SH-SY5Y (cell line): ENCODE measurements around the gene NOX5.

Source experiments
- GATA2 ChIP-seq: IDR thresholded peaks from 2 replicates; pipeline ENCODE4 v1.6.1; 2011; ENCODE audit warnings: mild to moderate bottlenecking, low read depth, low read length
- GATA3 ChIP-seq: IDR thresholded peaks from 2 replicates; pipeline ENCODE4 v1.6.1; 2011; ENCODE audit warnings: low read depth, mild to moderate bottlenecking, low read length, moderate library complexity

DNA sequence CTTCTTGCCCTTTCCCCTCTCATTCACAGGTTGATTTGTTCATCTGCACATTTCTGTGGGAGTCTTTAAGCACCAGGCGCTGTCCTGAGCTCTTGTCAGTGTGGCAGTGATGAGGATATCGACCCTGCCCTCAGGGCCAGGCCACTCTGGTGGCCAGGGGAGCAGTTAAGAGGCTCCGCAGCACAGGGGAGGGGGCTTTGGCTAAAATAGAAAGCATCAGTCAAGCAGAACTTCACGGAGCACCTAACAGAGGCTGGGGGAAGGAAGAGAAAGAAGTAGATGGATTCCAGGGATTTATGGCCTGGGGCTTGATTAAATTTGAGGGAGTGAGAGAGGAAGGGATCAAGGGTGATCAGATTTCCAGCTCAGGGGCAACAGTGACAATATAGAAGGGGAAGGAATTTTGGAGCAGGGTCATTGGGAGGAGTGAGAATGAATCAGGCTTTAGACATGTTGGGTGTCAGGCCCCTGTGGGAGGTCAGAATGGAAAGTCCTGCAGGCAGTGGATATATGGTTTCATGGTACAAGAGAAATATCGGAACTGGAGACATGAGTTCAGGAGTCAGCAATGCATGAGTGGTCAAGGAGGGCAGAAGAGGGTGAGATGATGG, 73.0 kb downstream of the NOX5 start:
- TF ChIP-seq GATA3 (no peak), GATA2 (no peak)
